ENCODE data around the gene CDHR4. TPM values are rescaled to one million over a fixed set of nuclear protein-coding genes. Genes with fewer than 3 reads are reported as not detected.

CDHR4 gene
- total and polyA plus RNA-seq, 9 donors = 0.16 to 37.7 (median 2.6) TPM; not detected in 3

DNA sequence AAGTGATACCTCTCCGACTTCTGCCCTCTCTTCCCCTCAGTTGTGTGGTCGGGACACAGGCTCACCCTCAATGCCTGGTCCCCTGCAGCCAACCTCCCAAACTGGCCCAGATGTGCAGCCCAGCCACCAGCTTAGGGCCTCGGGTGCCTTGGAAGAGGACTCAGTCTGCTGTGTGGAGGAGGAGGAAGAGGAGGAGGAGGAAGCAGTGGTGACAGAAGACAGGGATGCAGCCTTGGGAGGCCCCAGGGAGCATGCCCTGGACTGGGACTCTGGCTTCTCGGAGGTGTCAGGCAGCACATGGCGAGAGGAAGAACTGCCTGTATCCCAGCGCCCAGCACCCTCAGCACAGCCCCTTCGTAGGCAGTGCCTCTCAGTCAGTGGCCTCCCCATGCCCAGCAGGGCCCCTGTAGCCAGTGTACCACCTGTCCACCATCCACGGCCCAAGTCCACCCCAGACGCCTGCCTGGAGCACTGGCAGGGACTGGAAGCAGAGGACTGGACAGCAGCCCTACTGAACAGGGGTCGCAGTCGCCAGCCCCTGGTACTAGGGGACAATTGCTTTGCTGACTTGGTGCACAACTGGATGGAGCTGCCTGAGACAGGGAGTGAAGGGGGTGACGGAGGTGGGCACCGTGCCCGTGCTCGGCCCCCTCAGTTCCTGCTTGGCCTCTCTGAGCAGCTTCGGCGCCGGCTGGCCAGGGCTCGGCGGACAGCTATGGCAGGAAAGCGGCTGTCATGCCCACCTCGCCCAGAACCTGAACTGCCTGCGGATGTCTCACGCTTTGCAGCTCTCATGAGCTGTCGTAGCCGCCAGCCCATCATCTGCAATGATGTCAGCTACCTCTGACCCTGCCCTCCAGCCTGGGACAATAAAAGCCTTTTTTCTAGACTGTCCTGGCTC, 4.7 kb upstream of the CDHR4 start:
- intact Hi-C loops (cut with DNase I) = loop anchor here in 2 of 4 donors (2.0 to 10.0 kb wide), 2 partner anchors 34 to 100 kb away; partner anchors contain the start of gene MST1R (in 1 of the 2)
- WGBS, 3 donors = 67 to 75% (median 68%) methylated on average over 24 to 26 of the region's 26 CpGs

GRCh38 chr3:49803465-49804140, 3.9 kb upstream of the CDHR4 start:
- H3K9me3 ChIP-seq = no peaks in the 10 kb centered on the region
- 1 to 3% (median 2%) methylated on average over 28 to 41 of the region's 41 CpGs for WGBS, 3 donors
- H3K27ac ChIP-seq = peak overlapping the region; percentile 50 to 92
- no peaks in the 10 kb centered on the region for H3K27me3 ChIP-seq
- peak in 2 of 5 donors; percentile 36 to 50 for DNase-seq
- no peaks in the 10 kb centered on the region for H3K36me3 ChIP-seq
- intact Hi-C loops (cut with DNase I) = loop anchor here (2.0 to 10.0 kb wide), 3 partner anchors 35 to 101 kb away; partner anchors contain the start of gene MST1R (in 1 of the 4)
- H3K4me1 ChIP-seq (ENCODE audit: insufficient read depth) = peaks cover 11% of the 10 kb centered on the region
- TF ChIP-seq EP300 (IDR thresholded peaks at IDR 0.05) (no peak), CTCF (IDR thresholded peaks at IDR 0.05) (no peak), POLR2A (IDR thresholded peaks at IDR 0.05) (no peak)
- H3K4me3 ChIP-seq = peak overlapping the region; percentile 67

More for the DNA sequence above, 4.7 kb upstream of the CDHR4 start:
- no peaks in the 10 kb centered on the region for H3K27me3 ChIP-seq
- no peak for TF ChIP-seq POLR2A (IDR thresholded peaks at IDR 0.05)
- TF ChIP-seq CTCF (IDR thresholded peaks at IDR 0.05) = no peak
- no peak for TF ChIP-seq EP300 (IDR thresholded peaks at IDR 0.05)
- H3K27ac ChIP-seq = no peak overlapping the region
- no peaks in the 10 kb centered on the region for H3K36me3 ChIP-seq
- peak in 3 of 5 donors; percentile 43 to 54 (median 48) for DNase-seq
- no peaks in the 10 kb centered on the region for H3K9me3 ChIP-seq
- peaks cover 11% of the 10 kb centered on the region for H3K4me1 ChIP-seq (ENCODE audit: insufficient read depth)
- H3K4me3 ChIP-seq = peak overlapping the region; percentile 67

GRCh38 chr3:49802719-49803464, 3.2 kb upstream of the CDHR4 start, which contains the start of gene INKA1:
INKA1 (plus strand) TSS chr3:49803261; CDS start chr3:49803393, 132 bp downstream.
- peaks cover 11% of the 10 kb centered on the region for H3K4me1 ChIP-seq (ENCODE audit: insufficient read depth)
- TF ChIP-seq CTCF (IDR thresholded peaks at IDR 0.05) = peak; percentile 87 to 95 (median 91)
- no peak for TF ChIP-seq EP300 (IDR thresholded peaks at IDR 0.05)
- peak; percentile 16 for TF ChIP-seq POLR2A (IDR thresholded peaks at IDR 0.05)
- peak within 1 kb of the TSS; percentile 67 for H3K4me3 ChIP-seq
- no peaks in the 10 kb centered on the region for H3K36me3 ChIP-seq
- no peaks in the 10 kb centered on the region for H3K9me3 ChIP-seq
- H3K27me3 ChIP-seq = no peaks in the 10 kb centered on the region
- intact Hi-C loops (cut with DNase I) = loop anchor here in 3 of 4 donors (2.0 to 10.0 kb wide), 3 partner anchors 36 to 102 kb away; partner anchors contain the start of gene MST1R (in 1 of the 3)
- DNase-seq = peak; percentile 89 to 92 (median 91)
- 0 to 1% (median 1%) methylated on average over 31 to 71 of the region's 71 CpGs for WGBS, 3 donors
- peak within 1 kb of the TSS; percentile 50 to 92 for H3K27ac ChIP-seq

Measured in ovary (tissue), 9 donors.